CD14-positive monocyte (primary cell): Measurements from ENCODE around the gene SEC63. TPM values are rescaled to one million over a fixed set of nuclear protein-coding genes. Genes with fewer than 3 reads are reported as not detected.
"Not testable (repeated sequence)": the region's sequence is repeated elsewhere in the genome, so short reads cannot be mapped to it uniquely, and the experiment has no call there.

Experiments used
- DNase-seq, 3 donors: peaks; one replicate each; pipeline ENCODE4 v3.0.0-alpha.2; 2011 to 2022
- H2AFZ ChIP-seq: 2 replicates; pipeline ENCODE4 v1.6.0; 2012; ENCODE audit warnings: mild to moderate bottlenecking, low read depth, low read length, inconsistent platforms; ENCODE audit not compliant: insufficient read depth, poor library complexity, severe bottlenecking
- H3K27ac ChIP-seq, 2 donors: 1 replicate in 1 of 2; 2 replicates in 1 of 2; pipeline ENCODE4 v1.5.1; 2012 to 2013; ENCODE audit warnings: low read length in 2 of 2, control low read depth in 1 of 2, inconsistent platforms in 1 of 2, low read depth in 1 of 2, mild to moderate bottlenecking in 1 of 2
- H3K27me3 ChIP-seq, 2 donors: one replicate each; pipeline versions ENCODE4 v1.6.0 to v1.6.1; 2011 to 2013; ENCODE audit warnings: low read length in 2 of 2; ENCODE audit not compliant: control insufficient read depth in 2 of 2, insufficient read depth in 2 of 2
- H3K36me3 ChIP-seq, 2 donors: replicated peaks in 1 of 2; 1 replicate in 1 of 2; 2 replicates in 1 of 2; pipeline versions ENCODE4 v1.5.1 to v1.6.1; 2012 to 2013; ENCODE audit warnings: low read length in 2 of 2, control low read depth in 1 of 2, inconsistent platforms in 1 of 2, mild to moderate bottlenecking in 1 of 2; ENCODE audit not compliant: insufficient read depth in 2 of 2, control insufficient read depth in 1 of 2
- H3K4me1 ChIP-seq, 2 donors: 1 replicate in 1 of 2; 2 replicates in 1 of 2; pipeline versions ENCODE4 v1.5.1 to v1.6.1; 2012 to 2013; ENCODE audit warnings: low read length in 2 of 2, control low read depth in 1 of 2, inconsistent platforms in 1 of 2, mild to moderate bottlenecking in 1 of 2, moderate library complexity in 1 of 2; ENCODE audit not compliant: insufficient read depth in 2 of 2, control insufficient read depth in 1 of 2
- H3K4me2 ChIP-seq: replicated peaks from 2 replicates; pipeline ENCODE3; 2012; ENCODE audit warnings: low read length, moderate library complexity, mild to moderate bottlenecking; ENCODE audit not compliant: poor library complexity, severe bottlenecking; ENCODE audit errors: extremely low read depth
- H3K4me3 ChIP-seq, 3 experiments: fragments of 200-600 bp in 1 of 3; sonication (generic) in 1 of 3; replicated peaks in 1 of 3; 1 replicate in 2 of 3; 2 replicates in 1 of 3; pipeline ENCODE4 v1.5.1; 2011 to 2013; ENCODE audit warnings: low read length in 3 of 3, mild to moderate bottlenecking in 3 of 3, control low read depth in 2 of 3, low read depth in 2 of 3, inconsistent platforms in 1 of 3, moderate library complexity in 1 of 3
- H3K79me2 ChIP-seq: 2 replicates; pipeline ENCODE4 v1.6.0; 2012; ENCODE audit warnings: mild to moderate bottlenecking, control low read depth, inconsistent platforms, low read length, moderate library complexity; ENCODE audit not compliant: insufficient read depth
- H3K9ac ChIP-seq: 2 replicates; pipeline ENCODE4 v1.6.0; 2017; ENCODE audit warnings: low read length, mild to moderate bottlenecking; ENCODE audit not compliant: insufficient read depth, poor library complexity, severe bottlenecking
- H3K9me3 ChIP-seq, 2 donors: replicated peaks in 1 of 2; 1 replicate in 1 of 2; 2 replicates in 1 of 2; pipeline versions ENCODE4 v1.5.1 to v1.6.1; 2012 to 2013; ENCODE audit warnings: low read length in 2 of 2, control low read depth in 1 of 2; ENCODE audit not compliant: control insufficient read depth in 1 of 2, insufficient read depth in 1 of 2
- H4K20me1 ChIP-seq: 2 replicates; pipeline ENCODE4 v1.6.0; 2012; ENCODE audit warnings: mild to moderate bottlenecking, low read length, control low read depth, moderate library complexity; ENCODE audit not compliant: insufficient read depth
- H3K27ac Mint-ChIP-seq, 7 donors: one replicate each; pipeline ENCODE4 v1.8.0; 2020; ENCODE audit warnings: mild to moderate bottlenecking in 7 of 7, mixed read lengths in 7 of 7, moderate library complexity in 6 of 7, inconsistent platforms in 2 of 7
- H3K27me3 Mint-ChIP-seq, 3 donors: one replicate each; pipeline ENCODE4 v1.8.0; 2021 to 2022; ENCODE audit warnings: low read depth in 3 of 3, mild to moderate bottlenecking in 3 of 3, mixed read lengths in 3 of 3, moderate library complexity in 3 of 3, inconsistent platforms in 1 of 3
- H3K36me3 Mint-ChIP-seq, 2 donors: one replicate each; pipeline ENCODE4 v1.8.0; 2020; ENCODE audit warnings: mixed read lengths in 2 of 2, inconsistent platforms in 1 of 2, mild to moderate bottlenecking in 1 of 2
- H3K4me1 Mint-ChIP-seq: one replicate; pipeline ENCODE4 v1.8.0; 2020; ENCODE audit warnings: mild to moderate bottlenecking, mixed read lengths
- H3K4me3 Mint-ChIP-seq, 2 donors: one replicate each; pipeline ENCODE4 v1.8.0; 2020; ENCODE audit warnings: mild to moderate bottlenecking in 2 of 2, mixed read lengths in 2 of 2, moderate library complexity in 1 of 2
- H3K9me3 Mint-ChIP-seq, 7 donors: one replicate each; pipeline ENCODE4 v1.8.0; 2020 to 2022; ENCODE audit warnings: mixed read lengths in 7 of 7, mild to moderate bottlenecking in 6 of 7, moderate library complexity in 6 of 7, inconsistent platforms in 2 of 7
- WGBS: methylation state at CpG from one replicate; pipeline ENCODE4 v1.1.5; 2013; ENCODE audit warnings: missing lambda C conversion rate; ENCODE audit not compliant: insufficient coverage; 5-methylcytosine and 5-hydroxymethylcytosine counted together
- intact Hi-C, 2 donors: fragments of 100-400 bp; cut with micrococcal nuclease; formaldehyde crosslinking; loops; one replicate each; pipeline versions ENCODE4 v1.15.0 to v1.15.1; 2023
- polyA plus RNA-seq, 3 donors: library from polyadenylated mRNA; depleted of rRNA in 1 of 3; unstranded in 2 of 3; stranded (reverse) in 1 of 3; fragments of 300-500 nt in 2 of 3; fragments of >200 nt in 1 of 3; fragmentation: Illumina TruSeq in 2 of 3; gene quantifications; 1 replicate in 2 of 3; 2 replicates in 1 of 3; pipeline ENCODE4 v1.2.3, GENCODE V29; 2012 to 2021
- TF ChIP-seq, protein P1 (sequence below): fragments of 200-600 bp; IDR thresholded peaks from one replicate; pipeline ENCODE4 v1.8.0; 2022; ENCODE audit warnings: antibody characterized with exemption, mild to moderate bottlenecking

Gene SEC63
- polyA plus RNA-seq, 3 donors, result 12.0 to 33.7 (median 12.7) TPM

DNA sequence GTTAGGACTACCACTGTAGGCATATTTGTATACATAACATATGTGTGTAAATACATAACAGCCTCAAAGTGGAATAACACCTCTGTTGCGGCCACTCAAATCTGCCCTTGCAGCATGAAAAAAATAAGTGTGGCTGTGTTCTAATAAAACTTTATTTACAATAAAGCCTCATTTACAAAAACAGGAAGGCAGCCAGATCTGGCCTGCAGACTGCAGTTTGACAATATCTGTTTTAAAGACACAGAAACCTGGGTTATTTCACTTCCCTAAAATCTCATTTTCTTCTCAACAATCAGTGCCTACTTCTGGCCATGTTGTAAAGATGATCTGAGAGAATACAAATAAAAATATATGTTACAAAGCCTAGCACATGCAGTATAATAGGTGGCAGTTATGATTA lies 80.0 kb downstream of the SEC63 start:
- intact Hi-C loops, result no loop called here
- H3K4me2 ChIP-seq, result no peak overlapping the region

DNA sequence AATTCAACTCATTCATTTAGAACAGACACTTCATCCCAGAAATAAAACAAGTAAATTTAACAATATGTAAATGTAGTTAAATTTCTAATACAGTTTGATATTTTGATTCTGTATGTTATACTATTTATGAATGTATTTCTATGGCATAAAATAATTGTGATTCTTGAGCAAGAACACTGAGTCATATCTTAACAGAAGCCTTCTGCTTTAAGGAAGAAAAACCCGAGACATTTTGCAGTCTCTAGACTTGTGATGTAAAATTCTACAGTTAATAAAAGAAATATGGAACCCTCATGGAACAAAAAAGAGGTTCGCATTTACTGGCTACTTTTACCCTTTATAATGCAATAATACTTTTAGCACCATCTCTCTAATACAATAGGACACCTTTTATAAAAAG lies 86.0 kb downstream of the SEC63 start:
- peak in 1 of 3 donors; percentile 14 for DNase-seq
- H3K36me3 Mint-ChIP-seq, result peaks cover 70 to 79% of the 10 kb centered on the region in 2 donors
- H3K4me3 ChIP-seq, result no peak overlapping the region
- no peaks in the 10 kb centered on the region for H3K27me3 Mint-ChIP-seq
- peak overlapping the region in 5 of 7 donors; percentile 25 to 88 (median 49) for H3K27ac Mint-ChIP-seq
- WGBS, result no CpG with 5 or more reads among the region's 2 CpGs
- peaks cover 5 to 9% of the 10 kb centered on the region in 2 donors for H3K4me1 ChIP-seq
- no peaks in the 10 kb centered on the region for H3K27me3 ChIP-seq
- H3K79me2 ChIP-seq, result no peaks in the 10 kb centered on the region
- no peak overlapping the region for H2AFZ ChIP-seq
- intact Hi-C loops, result no loop called here
- no peaks in the 10 kb centered on the region for H3K9me3 ChIP-seq
- H3K4me2 ChIP-seq, result no peak overlapping the region
- TF ChIP-seq, protein P1, sequence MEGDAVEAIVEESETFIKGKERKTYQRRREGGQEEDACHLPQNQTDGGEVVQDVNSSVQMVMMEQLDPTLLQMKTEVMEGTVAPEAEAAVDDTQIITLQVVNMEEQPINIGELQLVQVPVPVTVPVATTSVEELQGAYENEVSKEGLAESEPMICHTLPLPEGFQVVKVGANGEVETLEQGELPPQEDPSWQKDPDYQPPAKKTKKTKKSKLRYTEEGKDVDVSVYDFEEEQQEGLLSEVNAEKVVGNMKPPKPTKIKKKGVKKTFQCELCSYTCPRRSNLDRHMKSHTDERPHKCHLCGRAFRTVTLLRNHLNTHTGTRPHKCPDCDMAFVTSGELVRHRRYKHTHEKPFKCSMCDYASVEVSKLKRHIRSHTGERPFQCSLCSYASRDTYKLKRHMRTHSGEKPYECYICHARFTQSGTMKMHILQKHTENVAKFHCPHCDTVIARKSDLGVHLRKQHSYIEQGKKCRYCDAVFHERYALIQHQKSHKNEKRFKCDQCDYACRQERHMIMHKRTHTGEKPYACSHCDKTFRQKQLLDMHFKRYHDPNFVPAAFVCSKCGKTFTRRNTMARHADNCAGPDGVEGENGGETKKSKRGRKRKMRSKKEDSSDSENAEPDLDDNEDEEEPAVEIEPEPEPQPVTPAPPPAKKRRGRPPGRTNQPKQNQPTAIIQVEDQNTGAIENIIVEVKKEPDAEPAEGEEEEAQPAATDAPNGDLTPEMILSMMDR, result no peak
- no peaks in the 10 kb centered on the region for H4K20me1 ChIP-seq
- peaks cover 12% of the 10 kb centered on the region for H3K4me1 Mint-ChIP-seq
- H3K36me3 ChIP-seq, result peaks cover 64 to 80% of the 10 kb centered on the region in 2 donors
- no peaks in the 10 kb centered on the region for H3K9me3 Mint-ChIP-seq
- H3K27ac ChIP-seq, result peak overlapping the region in 1 of 2 donors; percentile 57
- H3K4me3 Mint-ChIP-seq, result no peak overlapping the region
- H3K9ac ChIP-seq, result no peak overlapping the region

More for the DNA sequence above, 80.0 kb downstream of the SEC63 start:
- Mint-ChIP-seq H3K4me3 (no peak overlapping the region), H3K27ac (no peak overlapping the region), H3K27me3 (peaks cover 0 to 1% (median 0%) of the 10 kb centered on the region in 3 donors), H3K9me3 (no peaks in the 10 kb centered on the region), H3K36me3 (peaks cover 65 to 87% of the 10 kb centered on the region in 2 donors), H3K4me1 (peaks cover 5% of the 10 kb centered on the region)
- no peaks in the 10 kb centered on the region for H3K4me1 ChIP-seq
- DNase-seq, result peak in 2 of 3 donors; percentile 4 to 5
- peaks cover 74 to 95% of the 10 kb centered on the region in 2 donors for H3K36me3 ChIP-seq
- no peaks in the 10 kb centered on the region for H3K9me3 ChIP-seq
- no peaks in the 10 kb centered on the region for H3K79me2 ChIP-seq
- WGBS, result no CpG with 5 or more reads among the region's 1 CpG
- TF ChIP-seq, protein P1, result no peak
- H3K27me3 ChIP-seq, result no peaks in the 10 kb centered on the region
- H4K20me1 ChIP-seq, result no peaks in the 10 kb centered on the region
- H3K27ac ChIP-seq, result no peak overlapping the region
- H2AFZ ChIP-seq, result no peak overlapping the region
- no peak overlapping the region for H3K9ac ChIP-seq
- H3K4me3 ChIP-seq, result no peak overlapping the region

DNA sequence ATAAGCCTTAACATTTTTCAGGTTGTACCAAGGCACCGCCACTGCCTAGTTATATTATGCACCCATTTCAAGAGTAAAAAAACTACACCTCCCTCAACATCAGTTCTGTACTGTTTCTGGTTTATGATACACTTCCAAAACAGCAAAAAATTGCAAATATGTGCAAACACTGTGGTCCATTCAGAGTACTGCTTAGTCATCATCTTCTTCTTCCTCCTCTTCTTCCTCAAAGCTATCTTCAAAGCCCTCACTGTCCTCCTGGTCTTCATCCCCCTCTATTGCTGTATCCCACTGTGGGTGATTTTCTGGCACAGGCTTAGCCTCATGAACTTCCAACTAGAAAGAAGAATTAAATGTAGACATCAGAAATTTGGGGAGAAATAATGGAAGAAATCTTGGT lies 86.5 kb downstream of the SEC63 start:
- H3K4me2 ChIP-seq, H3K9ac ChIP-seq, H3K27me3 Mint-ChIP-seq, H3K4me3 ChIP-seq, H4K20me1 ChIP-seq, H3K9me3 Mint-ChIP-seq, H2AFZ ChIP-seq, H3K27me3 ChIP-seq, intact Hi-C loops, H3K4me3 Mint-ChIP-seq, DNase-seq, H3K4me1 ChIP-seq, H3K9me3 ChIP-seq, H3K79me2 ChIP-seq: not testable (repeated sequence)
- Histone ChIP-seq H3K27ac (peak overlapping the region in 1 of 2 donors; percentile 57), H3K36me3 (peaks cover 60 to 76% of the 10 kb centered on the region in 2 donors)
- no CpG with 5 or more reads among the region's 1 CpG for WGBS
- H3K4me1 Mint-ChIP-seq, result peaks cover 14% of the 10 kb centered on the region
- peaks cover 68 to 77% of the 10 kb centered on the region in 2 donors for H3K36me3 Mint-ChIP-seq
- peak overlapping the region in 6 of 7 donors; percentile 17 to 88 (median 50) for H3K27ac Mint-ChIP-seq
